ENCODE results near the gene OTULINL.

OTULINL gene

DNA sequence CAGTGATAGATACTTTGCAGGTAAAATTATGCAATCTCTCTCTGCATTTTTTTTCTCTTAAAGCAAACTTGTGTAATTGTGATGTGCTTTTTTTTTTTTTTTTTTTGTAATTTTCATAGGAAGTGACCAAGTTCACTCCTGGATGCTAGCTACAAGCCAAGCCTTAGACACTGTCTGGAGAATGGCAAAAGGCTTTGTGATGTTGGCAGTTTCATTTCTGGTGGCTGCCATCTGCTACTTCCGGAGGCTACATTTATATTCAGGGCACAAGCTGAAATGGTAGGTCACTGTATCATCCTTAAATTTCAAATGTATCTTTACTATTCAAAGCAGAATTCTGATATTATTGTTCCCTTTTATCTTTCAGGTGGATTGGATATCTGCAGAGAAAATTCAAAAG is 19.3 kb downstream of the OTULINL start:
- no peak for DNase-seq (ENCODE audit: low read depth)

DNA sequence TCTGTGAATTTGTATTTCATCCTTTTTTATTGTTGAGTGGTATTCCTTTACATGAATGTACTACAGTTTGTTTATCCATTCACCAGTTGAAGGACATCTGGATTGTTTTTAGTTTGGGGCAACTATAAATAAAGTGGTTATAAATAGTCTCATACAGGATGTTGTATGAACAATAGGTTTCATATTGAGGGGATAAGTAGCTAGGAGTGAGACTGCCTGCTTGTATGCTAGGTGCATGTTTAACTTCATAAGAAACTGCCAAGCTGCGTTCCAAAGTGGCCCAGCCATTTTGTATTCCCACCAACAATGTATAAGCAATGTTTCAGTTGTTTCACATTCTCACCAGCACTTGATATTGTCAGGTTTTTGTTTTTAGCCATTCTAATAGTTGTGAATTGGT is 21.5 kb downstream of the OTULINL start:
- no peak for DNase-seq (ENCODE audit: low read depth)

DNA sequence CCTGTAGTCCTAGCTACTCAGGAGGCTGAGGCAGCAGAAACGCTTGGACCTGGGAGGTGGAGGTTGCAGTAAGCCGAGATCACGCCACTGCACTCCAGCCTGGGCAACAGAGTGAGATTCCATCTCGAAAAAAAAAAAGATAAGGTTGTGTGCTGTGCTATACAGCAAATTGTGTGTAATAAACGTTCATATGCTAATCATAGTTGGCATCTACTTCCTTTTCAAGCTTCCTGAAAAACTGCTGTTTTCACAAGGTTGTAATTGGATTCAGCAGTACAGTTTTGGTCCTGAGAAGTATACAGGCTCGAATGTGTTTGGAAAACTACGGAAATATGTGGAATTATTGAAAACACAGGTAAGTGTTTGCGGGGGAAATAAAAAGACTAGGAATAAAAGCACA is 25.5 kb downstream of the OTULINL start:
- no peak for DNase-seq (ENCODE audit: low read depth)

DNA sequence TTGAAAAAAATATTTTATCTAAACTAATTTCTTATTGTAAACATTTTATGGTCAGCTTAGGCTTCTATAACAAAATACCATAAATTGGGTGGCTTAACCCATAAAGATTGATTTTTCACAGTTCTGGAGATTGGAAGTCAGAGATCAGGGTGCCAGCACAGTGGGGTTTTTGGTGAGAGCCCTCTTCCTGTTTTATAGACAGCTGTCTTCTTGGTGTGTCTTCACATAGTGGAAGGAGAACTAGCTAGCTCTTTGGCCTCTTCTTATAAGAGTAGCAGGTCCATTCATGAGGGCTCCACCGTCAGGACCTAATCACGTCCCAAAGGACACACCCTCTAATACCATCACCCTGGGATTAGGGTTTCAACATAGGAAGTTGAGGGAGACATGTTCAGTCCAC is 26.6 kb downstream of the OTULINL start:
- no peak for DNase-seq (ENCODE audit: low read depth)

DNA sequence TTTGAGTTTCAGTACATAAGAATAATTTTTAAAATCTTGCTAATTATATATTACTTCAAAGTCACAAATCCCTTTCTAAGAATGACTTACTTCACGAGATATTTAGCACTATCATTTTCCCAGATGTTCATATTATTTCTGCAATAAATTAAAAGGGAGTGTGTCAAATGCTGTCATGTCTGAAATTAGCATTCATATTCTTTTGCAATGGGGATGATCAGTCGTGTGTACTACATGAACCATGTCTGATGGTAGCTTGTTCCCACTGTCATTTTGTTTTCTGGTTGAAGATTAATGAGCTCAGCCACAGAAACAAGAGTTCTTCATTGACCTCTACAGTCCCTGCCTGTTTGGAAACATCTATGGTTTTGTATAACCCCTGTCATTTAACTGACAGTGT is 30.1 kb downstream of the OTULINL start:
- no peak for DNase-seq (ENCODE audit: low read depth)

DNA sequence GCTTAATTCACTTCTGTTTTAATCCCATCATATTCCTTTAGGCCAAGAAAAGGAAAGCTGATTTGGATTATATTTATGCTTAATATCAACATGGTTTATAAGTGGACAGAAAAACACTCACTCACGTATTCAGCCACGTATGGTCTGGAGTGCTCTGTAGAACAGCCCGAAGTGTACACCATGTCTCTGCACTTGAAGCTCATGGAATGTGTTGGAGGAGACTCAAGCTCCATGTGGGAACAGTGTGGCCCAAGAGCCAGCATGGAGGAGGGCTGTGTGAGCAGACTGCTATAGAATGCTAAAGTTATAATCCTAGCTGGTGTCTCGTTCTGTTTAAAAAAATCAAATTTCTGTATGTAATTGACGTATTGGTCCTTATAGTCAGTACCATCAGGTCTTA is 32.9 kb downstream of the OTULINL start:
- no peak for DNase-seq (ENCODE audit: low read depth)

DNA sequence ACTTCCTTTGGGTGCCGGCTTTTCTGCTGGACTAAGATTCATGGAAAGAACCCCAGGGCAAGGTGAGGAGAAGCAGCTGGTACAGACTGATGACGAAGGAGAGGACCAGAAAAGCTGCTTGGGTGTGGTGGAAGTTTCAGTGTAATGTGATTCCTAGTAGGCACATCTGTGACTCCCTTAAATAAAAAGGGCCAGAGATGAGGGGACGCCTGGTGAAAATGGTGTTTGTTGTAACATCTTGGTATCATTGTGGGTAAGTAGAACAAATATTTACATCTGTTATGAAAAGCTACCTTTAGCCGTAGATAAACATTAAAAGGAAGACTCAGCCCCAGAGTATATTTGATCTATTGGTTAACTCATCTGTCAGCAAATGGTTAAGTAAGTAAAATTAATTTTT is 33.8 kb downstream of the OTULINL start:
- DNase-seq (ENCODE audit: low read depth), result no peak

DNA sequence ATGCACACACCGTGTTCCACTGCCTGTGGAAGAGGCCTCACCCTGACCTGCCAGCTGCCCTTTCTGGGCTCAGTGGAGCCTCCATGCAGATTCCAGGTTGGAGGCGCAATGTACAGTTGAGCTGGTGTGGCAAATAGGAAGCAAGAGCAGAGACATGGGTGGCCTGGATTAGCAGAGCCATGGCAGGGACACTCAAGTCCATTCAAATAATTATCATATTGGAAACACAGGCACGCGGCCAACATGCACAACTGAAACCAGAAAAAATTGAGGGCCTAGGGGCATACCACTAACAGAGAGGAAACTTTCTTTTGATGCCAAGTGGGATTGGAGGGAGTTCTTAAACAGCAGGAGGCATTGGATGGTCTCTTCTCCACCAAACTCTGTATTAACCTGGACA is 35.8 kb downstream of the OTULINL start:
- DNase-seq (ENCODE audit: low read depth), result no peak

DNA sequence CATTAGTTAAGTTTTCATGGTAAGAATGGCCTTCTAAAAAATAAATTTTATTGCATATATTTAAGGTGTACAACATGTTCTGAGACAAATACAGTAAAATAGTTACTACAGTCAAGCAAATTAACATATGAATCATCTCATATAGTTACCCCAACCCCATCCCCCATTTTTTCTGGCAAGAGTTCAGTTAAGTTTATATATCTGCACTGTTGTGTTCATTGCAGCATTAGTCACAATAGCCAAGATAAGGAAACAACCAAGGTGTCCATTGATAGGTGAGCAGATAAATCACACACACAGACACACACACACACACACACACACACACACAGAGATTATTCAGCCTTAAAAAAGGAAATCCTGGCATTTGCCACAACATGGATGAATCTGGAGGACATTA is 45.7 kb downstream of the OTULINL start:
- DNase-seq (ENCODE audit: low read depth), result no peak

DNA sequence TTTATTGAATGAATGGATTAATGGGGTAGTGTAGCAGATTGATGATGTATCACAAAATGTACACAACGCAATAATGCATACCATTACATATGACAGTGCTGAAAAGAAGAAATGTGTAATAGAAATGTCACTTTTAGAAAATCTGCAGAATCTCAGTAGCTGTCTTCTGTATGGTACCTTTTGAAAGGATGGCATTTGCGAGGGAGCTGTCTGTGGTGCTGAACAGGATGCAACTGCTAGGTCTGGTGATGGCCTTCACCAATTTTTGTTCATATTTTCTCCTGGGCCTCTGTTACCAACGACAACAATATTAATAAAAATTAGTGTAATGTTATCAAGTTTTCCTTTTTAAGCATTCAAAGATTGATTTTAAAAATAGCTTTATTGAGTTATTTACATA is 46.8 kb downstream of the OTULINL start:
- DNase-seq (ENCODE audit: low read depth), result peak; percentile 24

DNA sequence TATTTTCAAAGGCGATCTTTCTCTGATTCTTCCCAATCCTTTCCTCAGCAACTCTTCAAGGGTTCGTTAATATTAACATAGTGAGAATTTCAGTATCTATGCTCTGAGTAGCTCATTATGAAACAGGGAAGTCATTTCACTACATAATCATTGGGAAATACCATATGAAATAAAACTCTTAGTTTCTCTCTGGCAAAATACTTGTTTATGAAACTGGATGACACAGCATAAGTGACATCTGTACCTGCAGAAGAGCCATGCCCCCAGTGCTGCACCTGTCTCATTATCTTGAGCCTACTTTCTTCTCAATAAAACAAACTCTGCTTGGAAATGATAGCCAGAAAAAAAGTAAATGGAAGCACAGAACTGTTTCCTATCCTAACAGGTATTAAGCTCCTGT is 49.1 kb downstream of the OTULINL start:
- no peak for DNase-seq (ENCODE audit: low read depth)

DNA sequence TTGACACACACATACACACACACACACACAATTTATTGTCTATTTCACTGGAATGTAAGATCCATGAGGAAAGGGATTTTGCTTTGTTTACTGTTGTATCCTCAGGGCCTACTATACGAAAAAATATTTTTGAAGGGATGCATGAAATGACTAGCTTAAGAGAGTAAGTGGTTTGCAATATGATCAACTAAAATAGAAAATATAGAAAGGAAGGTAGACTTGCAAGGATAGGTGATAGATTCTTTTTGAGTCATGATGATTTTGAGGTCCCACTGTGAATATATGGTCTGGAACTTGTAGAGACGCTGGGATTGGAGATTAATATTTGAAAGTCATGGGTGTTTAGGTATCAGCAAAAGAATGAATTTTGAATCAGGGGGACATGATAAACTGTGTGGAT is 54.1 kb downstream of the OTULINL start:
- DNase-seq (ENCODE audit: low read depth), result no peak

DNA sequence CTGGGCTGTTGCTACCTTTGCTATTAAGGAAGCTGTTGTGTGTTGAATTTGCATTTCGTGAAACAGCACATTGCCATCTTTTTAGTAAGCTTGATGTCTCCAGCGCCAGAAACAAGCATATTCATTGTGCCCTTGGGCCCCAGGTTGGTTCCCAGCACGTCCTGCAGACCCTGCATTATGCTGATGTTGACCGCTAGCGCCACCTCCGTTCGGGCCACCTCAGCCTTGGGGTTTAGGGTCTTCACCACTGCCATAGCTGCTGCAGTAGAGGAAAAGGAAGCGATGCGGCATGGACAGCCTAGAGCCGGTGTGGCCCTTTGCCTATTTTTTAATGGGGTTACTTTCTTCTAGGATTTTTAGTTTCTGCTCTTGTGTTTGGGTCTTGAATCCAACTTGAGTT is 59.2 kb downstream of the OTULINL start:
- no peak for DNase-seq (ENCODE audit: low read depth)

DNA sequence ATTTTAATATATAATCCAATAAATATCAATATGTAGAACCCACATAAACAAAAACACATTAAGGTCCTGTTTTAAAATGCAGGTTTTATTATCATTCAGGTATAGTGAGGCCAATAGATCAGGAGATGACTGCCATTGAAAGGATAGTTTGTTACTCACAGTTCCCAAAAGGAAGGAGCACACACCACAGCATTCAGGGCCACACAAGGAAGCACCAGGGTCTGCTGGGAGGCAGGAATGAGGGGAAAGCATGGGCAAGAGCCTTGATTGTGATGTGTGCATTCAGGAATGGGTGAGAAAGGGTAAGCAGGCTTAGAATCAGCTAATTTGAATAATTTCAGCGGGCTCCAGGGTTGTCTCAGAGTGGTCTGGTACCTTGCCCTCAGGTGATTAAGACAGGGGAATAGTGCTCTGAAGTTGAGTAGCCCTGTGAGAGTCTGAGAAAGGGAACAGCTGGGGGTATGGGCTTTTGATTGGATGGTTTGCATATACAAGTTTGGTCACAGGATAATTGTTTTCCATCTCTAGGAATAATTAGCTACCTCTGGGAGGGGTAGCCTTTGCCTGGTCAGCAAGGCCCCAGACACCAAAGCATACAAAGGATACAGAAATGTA is 63.1 kb downstream of the OTULINL start:
- no peak for DNase-seq (ENCODE audit: low read depth)

DNA sequence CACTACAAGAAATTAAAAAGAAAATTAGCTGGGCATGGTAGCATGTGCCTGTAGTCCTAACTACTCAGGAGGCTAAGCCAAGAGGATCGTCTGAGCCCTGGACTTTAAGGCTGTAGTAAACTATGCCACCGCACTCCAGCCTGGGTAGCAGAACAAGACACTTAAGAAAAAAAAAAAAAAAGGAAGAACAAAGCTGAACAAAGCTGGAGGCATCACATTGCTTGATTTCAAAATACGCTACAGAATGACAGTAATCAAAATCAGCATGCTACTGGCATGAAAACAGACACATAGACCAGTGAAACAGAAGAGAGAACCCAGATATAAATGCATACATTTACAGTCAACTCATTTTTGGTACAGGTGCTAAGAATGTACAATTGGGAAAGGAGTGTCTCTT is 68.5 kb downstream of the OTULINL start:
- no peak for DNase-seq (ENCODE audit: low read depth)

DNA sequence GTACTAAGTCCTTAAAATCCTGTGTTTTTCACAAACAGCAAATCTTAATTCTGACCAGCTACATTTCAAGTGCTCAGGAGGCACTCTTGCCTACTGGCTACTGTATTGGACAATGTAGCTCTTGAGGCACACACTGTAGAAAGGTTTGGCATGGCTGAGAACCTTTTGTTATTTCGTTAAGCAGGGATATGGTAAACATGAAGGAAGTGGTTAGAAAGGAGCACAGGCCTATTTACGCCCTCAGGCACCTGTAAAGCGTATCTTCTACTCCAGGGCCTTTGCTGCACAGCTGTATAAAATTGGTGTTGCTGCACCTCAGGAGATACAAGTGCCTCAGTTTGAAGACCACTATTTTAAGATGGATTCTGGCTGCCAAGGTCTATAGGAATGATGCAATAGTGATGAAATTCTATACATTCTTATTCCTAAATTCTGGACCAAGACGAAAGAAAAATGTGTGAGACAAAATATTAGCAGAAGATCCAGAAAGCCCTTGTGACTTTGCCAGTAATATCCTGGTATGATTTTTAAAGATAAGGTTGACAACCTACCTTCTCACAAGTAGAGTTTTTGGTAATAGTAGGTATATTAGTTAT is 73.7 kb downstream of the OTULINL start:
- DNase-seq (ENCODE audit: low read depth), result no peak

DNA sequence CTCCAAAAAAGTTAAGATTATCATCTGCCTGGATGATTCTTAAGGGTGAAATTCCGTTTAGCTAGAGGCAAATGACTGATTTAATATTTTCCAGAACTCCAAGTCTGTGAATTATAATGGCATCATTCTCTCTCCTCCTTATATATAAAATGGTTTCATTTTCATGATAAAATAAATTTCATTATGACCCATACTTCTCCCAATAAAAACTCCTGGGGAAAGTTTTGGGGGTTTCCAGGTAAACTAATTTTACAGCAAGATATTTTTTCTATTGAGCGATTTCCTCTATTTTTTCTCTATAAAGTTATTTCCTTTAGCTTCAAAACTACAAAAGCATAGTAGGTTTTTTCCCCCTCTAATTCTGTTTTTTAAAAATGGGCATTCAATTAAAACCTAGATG is 75.3 kb downstream of the OTULINL start:
- no peak for DNase-seq (ENCODE audit: low read depth)

DNA sequence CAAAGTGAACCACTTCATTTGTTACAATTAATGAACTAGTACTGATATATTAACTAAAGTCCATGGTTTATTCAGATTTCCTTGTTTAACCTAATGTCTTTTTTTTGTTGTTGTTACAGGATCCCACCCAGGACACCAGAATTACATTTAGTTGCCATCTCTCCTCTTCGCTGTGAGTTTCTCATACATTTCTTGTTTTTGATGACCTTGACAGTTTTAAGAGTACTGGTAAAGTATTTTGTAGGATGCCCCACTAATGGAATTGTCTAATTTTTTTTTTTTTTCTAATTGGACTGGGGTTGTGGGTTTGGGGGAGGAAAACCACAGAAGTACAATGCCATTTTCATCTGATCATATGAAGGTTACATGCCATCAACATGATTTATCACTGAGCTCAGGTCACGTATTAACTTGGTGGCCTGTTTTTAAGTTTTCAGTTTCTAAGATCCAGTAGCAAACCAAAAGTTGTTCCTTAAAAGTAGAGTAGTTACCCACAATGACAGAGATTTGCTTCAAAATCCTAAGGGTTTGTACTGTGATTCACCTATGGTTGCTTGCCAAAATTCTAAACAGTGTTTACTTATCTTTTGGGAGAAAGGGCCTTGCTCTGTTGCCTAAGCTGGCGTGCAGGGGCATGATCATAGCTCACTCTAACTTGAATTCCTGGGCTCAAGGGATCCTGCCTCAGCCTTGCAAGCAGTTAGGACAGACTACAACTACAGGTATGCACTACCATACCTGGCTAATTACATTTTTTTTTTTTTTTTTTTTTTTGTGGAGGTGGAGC is 78.4 kb downstream of the OTULINL start:
- no peak for DNase-seq (ENCODE audit: low read depth)

DNA sequence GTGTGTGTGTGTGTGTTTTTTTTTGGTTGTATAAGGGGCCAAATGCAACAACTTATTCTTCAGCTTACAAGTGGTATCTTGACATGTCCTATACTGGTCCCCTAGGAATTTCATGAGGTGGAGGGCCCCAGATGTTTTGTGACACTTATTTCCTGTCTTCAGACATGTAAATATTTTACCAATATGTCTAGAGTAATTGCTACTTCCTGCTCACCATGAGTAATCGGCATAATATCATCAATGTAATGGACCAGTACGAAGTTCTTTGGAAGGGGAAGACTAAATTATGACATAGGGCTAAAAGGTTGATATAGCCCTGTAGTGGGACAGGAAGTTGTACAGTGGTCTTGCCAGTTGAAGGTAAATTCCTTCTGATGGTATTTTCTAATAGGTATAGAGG is 79.2 kb downstream of the OTULINL start:
- no peak for DNase-seq (ENCODE audit: low read depth)

Measured in HS-5 (cell line).